Activated CD4-positive, alpha-beta T cell treated with anti-CD3 and anti-CD28 coated beads, Interleukin-2, amount 50 U/mL, for 1 hour (primary cell): ENCODE results near the gene ACOT7.

Experiments used
- DNase-seq: peaks from one replicate; pipeline ENCODE4 v3.0.0-alpha.2; 2020

Gene ACOT7

DNA sequence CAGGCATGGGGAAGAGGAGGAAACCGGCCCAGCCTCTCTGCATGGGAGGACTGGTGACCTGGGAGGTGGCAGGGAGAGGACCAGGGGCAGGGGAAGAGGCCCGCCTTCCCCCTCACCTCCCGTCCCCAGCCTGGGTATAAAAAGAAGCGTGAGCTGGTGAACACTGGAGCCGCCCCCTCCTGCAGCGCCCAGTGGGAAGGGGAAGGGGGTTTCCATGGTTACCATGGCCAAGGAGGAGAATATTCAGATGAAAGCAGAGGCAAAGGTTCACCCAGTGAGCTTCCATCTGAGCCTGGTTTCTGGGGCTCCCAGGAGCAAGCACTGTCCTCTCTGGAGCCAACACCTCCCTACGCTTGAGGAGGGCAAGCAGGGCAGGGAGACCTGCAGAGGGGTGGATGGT lies 54.9 kb downstream of the ACOT7 start:
- no peak for DNase-seq

- DNase-seq: no peak
These were observed 56.6 kb downstream of the ACOT7 start for GRCh38 chr1:6336776-6337622.

DNA sequence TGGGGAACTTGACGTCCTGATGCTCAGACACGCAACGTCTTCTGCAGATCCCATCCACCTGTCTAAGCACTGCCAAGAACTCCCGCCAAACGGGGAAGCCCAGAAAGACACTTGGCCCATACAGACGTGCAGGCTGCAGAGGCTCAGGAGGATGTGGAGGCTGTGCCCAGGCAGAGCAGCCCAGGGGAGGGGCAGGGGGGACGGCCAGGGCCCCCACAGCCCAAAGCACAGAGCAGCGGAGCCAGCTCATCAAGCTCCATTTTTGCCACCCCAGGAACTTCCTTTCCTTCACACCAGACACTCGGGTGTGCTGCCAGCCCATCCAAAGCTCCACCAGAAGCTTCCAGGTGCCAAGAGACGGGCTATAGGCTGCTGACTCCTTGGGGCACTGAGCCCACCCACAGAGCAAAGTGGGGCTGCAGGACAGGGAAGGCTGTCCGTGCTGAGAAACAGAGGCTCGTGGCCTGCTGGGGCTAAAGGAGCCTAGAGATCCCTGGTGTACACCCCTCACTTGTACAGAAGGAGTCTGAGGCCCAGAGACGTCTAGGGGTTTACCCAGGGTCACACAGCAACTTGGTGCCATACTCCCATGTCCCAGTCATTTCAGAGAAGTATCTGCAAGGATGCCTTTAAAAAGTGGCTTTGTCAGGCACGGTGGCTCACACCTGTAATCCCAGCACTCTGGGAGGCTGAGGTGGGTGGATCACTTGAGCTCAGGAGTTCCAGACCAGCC lies 59.1 kb downstream of the ACOT7 start:
- no peak for DNase-seq

DNA sequence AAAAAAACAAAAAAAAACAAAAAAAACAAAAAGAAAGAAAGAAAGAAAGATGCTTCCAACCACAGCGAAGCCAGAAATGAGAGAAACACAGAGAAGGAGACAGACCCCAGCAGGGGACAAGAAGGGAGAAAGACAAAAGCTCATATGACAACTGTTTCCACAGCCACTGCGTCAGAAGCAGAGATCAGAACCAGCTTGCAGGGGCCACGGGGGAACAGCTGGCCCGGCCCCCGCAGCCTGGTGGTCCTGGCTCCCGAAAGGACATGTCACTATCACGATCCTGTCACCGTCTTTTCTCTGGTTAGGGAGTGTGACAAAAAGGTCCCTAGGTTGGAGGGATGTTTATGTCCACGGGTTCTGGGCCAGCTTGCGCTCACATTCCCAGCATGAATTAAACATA lies 60.7 kb downstream of the ACOT7 start:
- DNase-seq: no peak

GRCh38 chr1:6331543-6332273 lies 61.9 kb downstream of the ACOT7 start:
- no peak for DNase-seq

DNA sequence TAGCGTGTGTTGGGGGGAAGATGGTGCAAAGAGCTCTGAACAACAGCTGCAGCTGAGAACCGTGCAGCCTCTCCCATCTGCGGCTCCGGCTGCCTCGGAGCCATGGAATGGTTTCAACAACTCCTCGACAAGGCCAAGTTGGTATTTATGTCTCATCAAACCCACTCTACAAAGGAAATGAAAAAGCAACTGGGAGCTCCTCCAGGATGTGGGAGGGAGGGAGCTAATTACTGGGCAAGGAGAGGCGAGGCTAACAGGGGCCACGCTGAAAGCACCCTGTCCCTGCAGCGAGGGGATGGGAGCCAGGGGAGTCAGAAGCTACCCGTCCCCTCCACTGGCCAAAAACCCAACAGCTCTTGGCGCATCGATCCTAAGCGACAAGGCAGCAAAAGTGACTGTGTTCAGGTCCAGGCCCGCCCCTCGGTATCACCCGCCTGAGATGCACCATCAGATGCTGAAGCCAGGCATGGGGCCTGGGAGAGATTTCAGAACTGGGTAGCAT lies 63.1 kb downstream of the ACOT7 start:
- DNase-seq: no peak

DNA sequence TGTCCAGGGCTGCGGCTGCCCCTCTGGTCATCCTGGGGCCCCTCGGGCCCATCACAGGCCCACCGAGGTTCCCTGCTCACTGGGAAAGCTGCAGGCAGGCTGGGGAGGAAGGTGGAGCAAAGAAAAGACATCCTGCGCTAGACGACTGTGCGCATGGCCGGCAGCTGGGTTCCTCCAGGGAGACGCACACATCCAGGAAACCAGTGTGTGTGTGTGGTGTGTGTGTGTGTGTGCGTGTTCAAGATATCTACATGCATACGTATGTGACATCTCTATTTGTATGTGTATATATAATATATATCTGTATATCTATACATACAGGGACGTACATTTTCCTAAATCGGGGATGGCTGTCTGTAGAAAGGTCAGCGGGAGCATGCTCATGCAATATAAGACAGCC lies 63.7 kb downstream of the ACOT7 start:
- no peak for DNase-seq

DNA sequence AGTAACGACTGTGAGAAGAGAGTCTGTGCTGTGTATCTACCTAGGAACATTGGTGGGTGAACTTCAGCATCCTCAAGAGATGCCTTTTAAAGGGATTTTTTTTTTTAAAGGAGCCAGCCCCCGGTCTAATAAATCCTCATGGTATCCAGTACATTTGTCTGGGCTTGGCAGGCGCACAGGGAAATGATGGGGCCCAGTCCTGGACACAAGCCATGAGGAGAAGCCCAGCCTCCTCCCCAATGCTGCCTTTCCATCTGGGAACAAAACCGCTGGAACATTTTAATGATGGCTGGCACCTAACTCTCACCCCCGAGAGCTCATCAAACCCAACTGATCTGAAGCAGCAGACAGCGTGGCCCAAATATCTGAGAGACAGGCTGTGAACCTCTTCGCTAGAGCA lies 64.2 kb downstream of the ACOT7 start:
- no peak for DNase-seq

DNA sequence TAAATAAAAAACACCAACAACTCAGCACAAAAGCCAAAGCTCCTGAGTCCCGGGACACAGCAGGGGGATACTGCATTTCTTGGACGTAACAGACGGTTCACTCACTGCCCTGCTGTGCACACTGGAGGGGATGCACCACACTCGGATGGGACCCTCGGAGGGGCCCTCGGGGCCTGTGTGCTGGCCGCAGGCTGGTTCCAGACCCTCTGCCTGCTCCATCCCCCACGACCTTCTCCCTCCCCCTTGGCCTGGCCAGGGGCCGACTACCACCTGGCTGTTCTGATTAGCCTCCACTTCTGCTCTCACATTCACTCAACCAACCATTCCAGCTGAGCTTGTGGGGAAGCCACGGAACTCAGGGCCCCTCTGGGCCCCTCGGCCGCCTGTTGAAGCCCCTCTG lies 64.9 kb downstream of the ACOT7 start:
- DNase-seq: no peak

DNA sequence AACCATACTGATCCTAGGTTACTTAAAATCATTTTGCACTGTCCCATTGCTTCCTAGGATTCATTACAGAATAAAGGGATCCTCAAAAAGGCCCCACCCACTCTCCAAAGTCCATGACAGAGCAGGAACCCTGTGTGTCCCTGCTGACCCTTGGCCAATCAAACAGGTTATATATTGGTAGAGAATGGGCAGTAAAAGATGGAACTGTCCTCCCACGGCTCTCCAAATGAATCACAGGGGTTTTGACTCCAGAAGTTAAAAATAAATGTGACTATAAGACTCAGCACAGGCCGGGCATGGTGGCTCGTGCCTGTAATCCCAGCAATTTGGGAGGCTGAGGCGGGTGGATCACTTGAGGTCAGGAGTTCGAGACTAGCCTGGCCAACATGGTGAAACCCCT lies 65.5 kb downstream of the ACOT7 start:
- DNase-seq: no peak

GRCh38 chr1:6325482-6325881 lies 68.1 kb downstream of the ACOT7 start:
- DNase-seq: no peak

DNA sequence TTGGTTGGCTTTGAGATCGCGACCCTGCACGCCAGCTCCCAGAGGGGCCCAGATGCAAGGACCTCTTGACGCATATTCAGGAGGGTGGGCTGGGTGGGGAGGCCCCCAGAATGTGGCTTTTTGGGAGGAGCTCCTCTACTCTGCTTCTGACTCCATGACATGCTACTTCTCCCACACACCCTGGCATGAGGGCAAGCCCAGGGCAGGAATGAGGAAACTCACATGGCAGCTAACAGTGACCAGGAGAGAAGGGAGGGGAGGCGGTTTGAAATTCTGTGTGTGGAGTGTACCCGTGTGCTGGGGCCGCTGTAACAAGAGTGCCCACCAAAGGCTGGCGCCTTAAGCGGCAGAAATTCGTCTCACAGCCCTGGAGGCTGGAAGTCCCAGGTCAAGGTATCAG lies 71.4 kb downstream of the ACOT7 start:
- DNase-seq: no peak

- DNase-seq: no peak
These were observed 72.4 kb downstream of the ACOT7 start for GRCh38 chr1:6321205-6321604.

- no peak for DNase-seq
These were observed 76.3 kb downstream of the ACOT7 start for GRCh38 chr1:6317098-6317760.

GRCh38 chr1:6316240-6317097 lies 77.1 kb downstream of the ACOT7 start:
- DNase-seq: no peak

GRCh38 chr1:6314503-6314902 lies 79.1 kb downstream of the ACOT7 start:
- no peak for DNase-seq

GRCh38 chr1:6313393-6314200 lies 80.0 kb downstream of the ACOT7 start:
- no peak for DNase-seq

DNA sequence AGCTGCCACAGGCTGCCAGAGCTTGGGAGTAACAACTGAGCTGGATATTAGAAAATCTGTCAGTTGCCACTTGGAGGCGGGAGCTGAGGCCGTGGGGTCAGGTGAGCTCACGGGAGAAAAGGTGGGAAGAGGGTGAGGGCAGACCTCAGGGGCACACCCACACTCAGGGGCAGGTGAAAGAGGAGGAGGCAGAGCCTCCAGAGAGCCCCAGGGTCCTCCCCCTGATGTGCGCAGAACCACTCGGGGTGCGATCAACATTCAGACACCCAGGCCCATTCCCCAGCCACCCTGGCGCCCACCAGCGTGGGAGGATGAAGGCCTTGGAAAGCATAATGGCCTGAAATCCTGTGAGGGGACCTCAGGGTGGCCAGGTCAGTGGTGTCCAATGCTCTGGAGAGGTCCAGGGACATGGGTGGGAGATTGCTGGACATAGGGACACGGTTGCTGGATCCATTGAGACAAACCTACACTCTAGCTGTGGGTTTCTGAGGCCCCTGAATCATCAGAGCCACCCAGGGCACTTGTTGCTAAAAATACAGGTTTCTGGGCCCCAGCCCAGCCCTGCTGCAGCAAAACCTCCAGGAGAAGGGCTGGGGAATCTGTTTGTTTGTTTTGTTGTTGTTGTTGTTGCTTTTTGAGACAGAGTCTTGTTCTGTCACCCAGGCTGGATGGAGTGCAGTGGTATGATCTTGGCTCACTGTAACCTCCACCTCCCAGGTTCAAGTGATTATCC lies 83.3 kb downstream of the ACOT7 start:
- no peak for DNase-seq

DNA sequence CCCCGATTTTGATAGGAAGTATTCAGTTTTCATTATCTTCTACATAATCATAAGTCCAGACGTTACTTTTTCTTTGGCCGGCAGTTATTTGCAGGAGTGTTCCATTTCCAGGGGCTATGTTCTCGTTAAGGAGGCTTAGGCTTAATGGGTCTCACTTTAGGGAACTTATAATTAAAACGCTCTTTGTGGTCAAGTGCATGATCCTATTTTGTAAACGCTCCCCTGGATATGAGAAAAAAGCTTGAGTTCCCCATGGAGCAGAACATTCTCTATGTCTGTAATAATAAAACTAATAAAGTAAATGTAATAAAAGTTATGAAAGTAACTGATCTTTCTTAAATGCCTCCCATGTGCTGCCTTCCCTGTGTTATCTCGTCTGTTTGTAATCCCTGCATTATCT lies 84.0 kb downstream of the ACOT7 start:
- DNase-seq: no peak

DNA sequence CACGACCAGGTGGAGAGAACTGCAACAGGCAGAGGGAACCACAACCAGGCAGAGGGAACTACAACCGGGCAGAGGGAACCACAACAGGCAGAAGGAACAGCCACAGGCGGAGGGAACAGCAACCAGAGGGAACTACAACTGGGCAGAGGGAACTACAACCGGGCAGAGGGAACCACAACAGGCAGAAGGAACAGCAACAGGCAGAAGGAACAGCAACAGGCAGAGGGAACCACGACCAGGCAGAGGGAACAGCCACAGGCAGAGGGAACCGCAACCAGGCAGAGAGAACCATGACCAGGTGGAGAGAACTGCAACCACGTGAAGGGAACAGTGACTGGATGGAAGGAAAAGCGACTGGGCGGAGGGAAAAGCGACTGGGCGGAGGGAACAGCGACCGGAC lies 85.1 kb downstream of the ACOT7 start:
- no peak for DNase-seq
